ENCODE data around the gene PHF21B. TPM values are rescaled to one million over a fixed set of nuclear protein-coding genes. Genes with fewer than 3 reads are reported as not detected.

Gene PHF21B
- total RNA-seq, 1 donor from 2014 or later: not detected

- H3K27ac ChIP-seq: no peak overlapping the region
Observed at GRCh38 chr22:44983878-44984482, 25.8 kb downstream of the PHF21B start.

GRCh38 chr22:44982445-44982844, 27.4 kb downstream of the PHF21B start:
- DNase-seq (ENCODE audit: low spot score in 2 of 2): no peak
- no peak overlapping the region for H3K4me3 ChIP-seq
- intact Hi-C loops (cut with DNase I): no loop called here
- H3K27ac ChIP-seq: no peak overlapping the region
- H3K36me3 ChIP-seq: no peaks in the 10 kb centered on the region
- no peaks in the 10 kb centered on the region for H3K9me3 ChIP-seq
- H3K4me1 ChIP-seq: no peaks in the 10 kb centered on the region
- no peaks in the 10 kb centered on the region for H3K27me3 ChIP-seq
- TF ChIP-seq CTCF (IDR thresholded peaks at IDR 0.05): no peak

More at GRCh38 chr22:44983878-44984482, 25.8 kb downstream of the PHF21B start:
- H3K36me3 ChIP-seq: no peaks in the 10 kb centered on the region
- no peak for DNase-seq (ENCODE audit: low spot score in 2 of 2)
- no peak overlapping the region for H3K4me3 ChIP-seq
- intact Hi-C loops (cut with DNase I): no loop called here
- H3K9me3 ChIP-seq: no peaks in the 10 kb centered on the region
- no peak for TF ChIP-seq CTCF (IDR thresholded peaks at IDR 0.05)
- H3K27me3 ChIP-seq: no peaks in the 10 kb centered on the region
- H3K4me1 ChIP-seq: no peaks in the 10 kb centered on the region

- no peaks in the 10 kb centered on the region for H3K27me3 ChIP-seq
- H3K27ac ChIP-seq: no peak overlapping the region
- no peaks in the 10 kb centered on the region for H3K9me3 ChIP-seq
- intact Hi-C loops (cut with DNase I): no loop called here
- no peak for DNase-seq (ENCODE audit: low spot score in 2 of 2)
- no peaks in the 10 kb centered on the region for H3K36me3 ChIP-seq
- H3K4me3 ChIP-seq: no peak overlapping the region
- no peak for TF ChIP-seq CTCF (IDR thresholded peaks at IDR 0.05)
- H3K4me1 ChIP-seq: no peaks in the 10 kb centered on the region
Observed at GRCh38 chr22:44981857-44982256, 27.9 kb downstream of the PHF21B start.

- H3K4me1 ChIP-seq: no peaks in the 10 kb centered on the region
- H3K4me3 ChIP-seq: no peak overlapping the region
- DNase-seq (ENCODE audit: low spot score in 2 of 2): no peak
- no peak for TF ChIP-seq CTCF (IDR thresholded peaks at IDR 0.05)
- H3K27me3 ChIP-seq: no peaks in the 10 kb centered on the region
- no peaks in the 10 kb centered on the region for H3K36me3 ChIP-seq
- intact Hi-C loops (cut with DNase I): no loop called here
- no peaks in the 10 kb centered on the region for H3K9me3 ChIP-seq
- H3K27ac ChIP-seq: no peak overlapping the region
Observed at GRCh38 chr22:44979154-44979553, 30.7 kb downstream of the PHF21B start.

GRCh38 chr22:44975427-44976262, 34.2 kb downstream of the PHF21B start:
- no peak overlapping the region for H3K4me3 ChIP-seq
- no peaks in the 10 kb centered on the region for H3K36me3 ChIP-seq
- intact Hi-C loops (cut with DNase I): no loop called here
- H3K9me3 ChIP-seq: no peaks in the 10 kb centered on the region
- no peaks in the 10 kb centered on the region for H3K27me3 ChIP-seq
- no peaks in the 10 kb centered on the region for H3K4me1 ChIP-seq
- no peak overlapping the region for H3K27ac ChIP-seq
- DNase-seq (ENCODE audit: low spot score in 2 of 2): no peak
- TF ChIP-seq CTCF (IDR thresholded peaks at IDR 0.05): peak in 1 of 3 experiments; percentile 32
